ENCODE measurements around the gene FRMPD4.

Gene FRMPD4

GRCh38 chrX:12292996-12293765 is 154.9 kb downstream of the FRMPD4 start:
- in situ Hi-C loops (cut with MboI; ENCODE audit: low sequenced_read_pairs): no loop called here

DNA sequence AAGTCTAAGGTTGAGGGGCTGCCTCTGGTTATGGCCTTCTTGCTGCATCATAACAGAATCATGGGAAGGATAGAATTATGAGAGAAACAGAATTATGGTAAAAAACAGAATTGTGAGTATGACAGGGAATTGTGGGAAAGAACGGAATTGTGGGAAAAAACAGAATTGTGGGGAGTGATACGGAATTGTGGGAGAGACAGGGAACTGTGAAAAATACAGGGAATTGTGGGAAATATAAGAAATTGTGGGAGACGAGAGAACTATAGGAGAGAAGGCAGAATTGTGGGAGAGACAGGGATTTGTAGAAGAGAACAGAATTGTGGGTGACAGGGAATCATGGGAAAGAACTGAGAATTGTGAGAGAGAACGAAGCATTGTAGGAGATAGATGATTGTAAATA is 159.1 kb downstream of the FRMPD4 start:
- in situ Hi-C loops (cut with MboI; ENCODE audit: low sequenced_read_pairs): no loop called here

GRCh38 chrX:12301288-12301687 is 163.0 kb downstream of the FRMPD4 start:
- in situ Hi-C loops (cut with MboI; ENCODE audit: low sequenced_read_pairs): no loop called here

GRCh38 chrX:12304261-12304660 is 166.0 kb downstream of the FRMPD4 start:
- in situ Hi-C loops (cut with MboI; ENCODE audit: low sequenced_read_pairs): no loop called here

DNA sequence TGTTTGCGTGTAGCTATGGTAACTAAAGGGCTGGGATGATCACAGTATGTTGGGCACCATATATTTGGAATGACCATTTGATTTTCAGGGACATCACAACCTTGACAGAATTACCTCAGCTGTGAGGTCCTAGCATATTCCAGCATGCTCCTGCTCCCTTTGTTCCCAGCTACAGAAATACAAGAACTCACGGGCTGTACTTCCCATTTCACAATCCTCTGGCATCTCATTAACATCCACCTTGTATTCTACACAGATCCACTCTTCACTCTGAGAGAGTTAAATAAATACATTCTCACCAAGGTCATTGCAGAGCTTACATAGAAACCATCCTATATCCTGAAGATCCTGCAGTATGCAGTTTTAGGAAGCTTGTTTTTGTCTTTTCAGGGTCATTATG is 169.7 kb downstream of the FRMPD4 start:
- in situ Hi-C loops (cut with MboI; ENCODE audit: low sequenced_read_pairs): no loop called here

GRCh38 chrX:12308420-12308819 is 170.1 kb downstream of the FRMPD4 start:
- in situ Hi-C loops (cut with MboI; ENCODE audit: low sequenced_read_pairs): no loop called here

- in situ Hi-C loops (cut with MboI; ENCODE audit: low sequenced_read_pairs): no loop called here
Observed at GRCh38 chrX:12309040-12309743, 170.9 kb downstream of the FRMPD4 start.

DNA sequence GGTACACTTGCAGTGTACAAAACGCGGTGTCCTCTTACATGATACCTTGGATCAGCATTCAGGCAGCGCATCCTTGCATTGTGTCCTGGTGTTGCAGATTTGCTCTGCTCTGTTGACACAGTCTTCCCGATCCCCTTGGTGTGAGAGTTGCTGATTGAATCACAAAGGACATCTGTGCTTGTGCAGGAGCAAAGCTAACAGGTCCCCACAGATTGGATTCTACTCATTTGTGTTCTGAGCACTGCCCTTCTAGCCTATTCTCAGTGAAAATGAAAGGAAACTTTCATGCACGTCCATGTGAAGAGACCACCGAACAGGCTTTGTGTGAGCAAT is 171.4 kb downstream of the FRMPD4 start:
- in situ Hi-C loops (cut with MboI; ENCODE audit: low sequenced_read_pairs): no loop called here

DNA sequence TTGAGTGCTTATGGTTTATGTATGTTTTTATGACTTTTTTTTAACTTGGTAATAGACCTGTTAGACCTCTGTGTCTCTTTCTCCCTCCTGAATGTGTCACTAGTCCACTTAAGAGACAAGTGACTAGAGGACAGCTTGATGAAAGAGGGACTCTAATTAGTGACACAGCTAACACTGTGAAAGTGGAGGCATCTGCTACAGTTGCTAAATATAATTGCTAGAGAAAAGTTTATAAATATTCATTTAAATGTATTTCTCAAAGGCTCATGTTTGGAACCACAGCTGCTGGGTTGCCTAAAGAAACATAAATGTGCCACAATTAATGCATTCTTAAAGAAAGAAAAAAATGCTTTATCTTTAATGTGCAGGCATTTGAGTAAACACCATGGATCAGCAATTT is 176.4 kb downstream of the FRMPD4 start:
- in situ Hi-C loops (cut with MboI; ENCODE audit: low sequenced_read_pairs): no loop called here

- in situ Hi-C loops (cut with MboI; ENCODE audit: low sequenced_read_pairs): no loop called here
Observed at GRCh38 chrX:12315526-12315925, 177.3 kb downstream of the FRMPD4 start.

- in situ Hi-C loops (cut with MboI; ENCODE audit: low sequenced_read_pairs): no loop called here
Observed at GRCh38 chrX:12319003-12319519, 180.8 kb downstream of the FRMPD4 start.

- in situ Hi-C loops (cut with MboI; ENCODE audit: low sequenced_read_pairs): no loop called here
Observed at GRCh38 chrX:12319992-12320391, 181.7 kb downstream of the FRMPD4 start.

GRCh38 chrX:12322031-12322430 is 183.8 kb downstream of the FRMPD4 start:
- in situ Hi-C loops (cut with MboI; ENCODE audit: low sequenced_read_pairs): no loop called here

DNA sequence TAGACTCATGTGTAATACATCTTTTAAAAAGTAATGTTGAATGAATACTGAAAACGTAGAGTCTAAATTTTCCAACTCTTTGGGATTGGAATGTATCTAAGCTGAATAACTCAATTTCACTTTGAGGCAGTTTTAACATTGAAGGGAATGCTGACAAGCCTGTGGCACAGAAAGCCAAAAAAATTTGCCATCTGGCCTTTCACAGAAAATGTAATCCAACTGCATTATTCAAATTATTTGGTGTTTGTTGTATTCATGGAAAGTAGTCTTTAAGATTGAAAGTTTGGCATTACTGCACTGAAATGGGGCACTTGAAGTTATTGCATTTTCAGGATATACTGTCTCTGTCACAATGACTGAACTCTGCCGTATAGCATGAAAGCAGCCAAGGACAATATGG is 186.9 kb downstream of the FRMPD4 start:
- in situ Hi-C loops (cut with MboI; ENCODE audit: low sequenced_read_pairs): no loop called here

GRCh38 chrX:12327836-12328235 is 189.6 kb downstream of the FRMPD4 start:
- in situ Hi-C loops (cut with MboI; ENCODE audit: low sequenced_read_pairs): no loop called here

GRCh38 chrX:12329476-12329875 is 191.2 kb downstream of the FRMPD4 start:
- in situ Hi-C loops (cut with MboI; ENCODE audit: low sequenced_read_pairs): no loop called here

DNA sequence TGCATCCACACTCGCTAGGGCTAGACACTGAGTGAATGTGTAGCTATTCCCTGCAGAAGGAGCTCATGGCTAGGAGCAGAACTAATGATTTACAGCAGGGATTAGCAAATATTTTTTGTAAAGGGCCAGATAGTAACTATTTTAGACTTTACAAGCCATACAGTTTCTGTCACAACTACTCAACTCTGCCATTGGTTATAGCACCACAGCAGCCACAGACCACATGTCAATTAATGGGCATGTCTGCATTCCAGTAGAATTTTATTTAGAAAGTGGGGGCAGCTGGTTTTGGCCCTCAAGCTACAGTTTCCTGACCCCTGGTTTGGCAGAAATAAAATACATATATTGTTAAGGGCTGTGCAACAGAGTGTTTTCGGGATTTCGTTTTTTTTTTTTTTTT is 192.6 kb downstream of the FRMPD4 start:
- in situ Hi-C loops (cut with MboI; ENCODE audit: low sequenced_read_pairs): no loop called here

DNA sequence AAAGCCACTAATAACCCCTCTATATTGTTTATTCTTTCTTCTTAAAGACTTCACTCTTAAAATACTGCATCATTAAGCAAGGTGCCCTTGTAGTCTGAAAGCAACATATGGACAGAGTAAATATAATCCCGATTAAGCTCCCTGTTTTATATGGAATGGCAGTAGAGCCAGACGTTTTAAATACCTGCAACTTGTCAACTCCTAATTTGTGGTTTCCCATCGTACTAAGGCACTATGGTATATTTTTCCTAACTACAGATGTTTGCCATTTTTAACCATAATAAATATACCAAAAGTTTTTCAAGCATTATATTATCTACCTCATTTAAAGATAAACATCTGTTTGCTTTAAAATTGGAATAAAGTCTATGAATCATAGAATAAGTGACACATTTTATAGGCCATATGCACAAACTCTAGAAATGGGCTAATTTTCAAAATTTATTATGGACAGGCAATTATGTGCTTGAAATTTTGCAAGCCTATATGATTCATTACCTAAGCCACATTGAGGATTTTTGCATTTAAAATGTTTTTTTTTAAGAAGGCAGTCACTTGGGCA is 194.6 kb downstream of the FRMPD4 start:
- in situ Hi-C loops (cut with MboI; ENCODE audit: low sequenced_read_pairs): no loop called here

DNA sequence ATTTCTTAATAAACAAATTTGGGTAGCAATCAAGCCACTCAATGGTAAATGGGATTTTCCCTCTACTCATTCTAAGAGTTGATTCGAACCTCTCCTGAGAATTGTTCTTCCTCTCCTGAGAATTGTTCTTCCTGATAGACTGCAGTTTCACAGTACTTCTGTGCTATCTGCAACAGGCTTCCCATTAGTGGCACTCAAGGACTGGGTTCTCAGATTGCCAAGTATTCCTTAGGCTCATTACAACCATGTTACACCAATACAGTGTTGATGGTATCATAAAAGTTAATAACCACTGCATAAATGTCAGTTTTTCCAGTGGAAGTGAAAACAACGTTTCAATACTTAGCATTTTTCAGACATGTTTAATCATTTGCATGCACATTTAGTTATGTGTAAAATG is 201.6 kb downstream of the FRMPD4 start:
- in situ Hi-C loops (cut with MboI; ENCODE audit: low sequenced_read_pairs): no loop called here

DNA sequence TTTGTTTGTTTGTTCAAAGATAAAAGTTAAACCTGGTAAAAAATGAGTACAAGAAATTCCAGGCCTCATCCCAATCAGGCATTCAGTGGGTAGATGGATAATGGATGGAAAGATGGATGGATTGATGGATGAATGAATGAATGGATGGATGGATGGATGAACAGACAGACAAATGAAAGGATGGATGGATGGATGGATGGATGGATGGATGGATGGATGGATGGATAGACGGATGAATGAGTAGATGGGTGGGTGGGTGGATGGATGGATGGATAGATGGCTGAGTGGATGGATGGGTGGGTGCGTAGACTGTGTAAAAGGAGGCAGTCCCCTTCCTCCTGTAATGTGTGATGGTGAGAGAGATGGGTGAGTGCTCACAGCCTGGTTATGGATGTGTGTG is 206.7 kb downstream of the FRMPD4 start:
- in situ Hi-C loops (cut with MboI; ENCODE audit: low sequenced_read_pairs): no loop called here

DNA sequence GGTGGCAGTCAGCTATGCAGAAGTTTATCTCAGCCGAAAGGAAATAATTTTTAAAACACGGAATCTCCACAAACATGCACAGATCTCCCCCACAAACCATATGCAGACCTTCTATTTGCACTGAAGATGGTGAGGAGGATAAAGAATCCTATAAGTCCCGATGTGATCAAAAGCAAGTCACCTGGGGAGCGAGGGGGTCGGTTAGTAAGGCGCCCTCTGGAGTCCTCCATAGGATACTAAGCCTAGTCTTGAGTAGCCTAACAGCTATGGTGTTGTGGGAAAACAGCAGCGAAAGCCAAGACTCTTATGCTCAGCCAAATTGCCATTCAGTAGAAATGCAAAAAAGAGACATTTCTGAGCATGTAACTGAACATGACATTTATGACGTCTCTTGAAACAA is 210.9 kb downstream of the FRMPD4 start:
- in situ Hi-C loops (cut with MboI; ENCODE audit: low sequenced_read_pairs): no loop called here

DNA sequence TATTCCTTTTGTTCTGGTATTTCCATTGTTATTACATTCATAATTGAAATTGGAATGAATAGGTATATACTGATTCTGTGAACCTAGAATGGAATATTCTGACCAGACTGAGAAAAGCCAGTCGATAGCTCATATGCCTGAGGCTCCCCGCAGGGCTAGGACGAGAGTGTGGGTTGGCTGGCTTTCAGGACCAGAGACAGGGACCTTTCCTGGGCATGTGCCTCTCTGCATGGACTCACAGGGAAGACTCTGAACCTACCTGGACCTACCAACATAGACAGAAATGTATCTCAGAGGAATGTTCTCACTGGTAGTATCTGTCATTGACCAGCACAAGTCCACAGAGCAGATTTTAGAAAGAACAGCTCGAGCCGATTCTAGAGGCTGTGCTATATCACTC is 214.6 kb downstream of the FRMPD4 start:
- in situ Hi-C loops (cut with MboI; ENCODE audit: low sequenced_read_pairs): no loop called here

All from HL-60/S4 treated with phorbol 12-myristate 13-acetate at 8.2 ng/mL for 4 days and 3 days (cell line).